Fibroblast of peridontal ligament (primary cell): ENCODE measurements around the gene NAA80.
"Not testable (repeated sequence)": the region's sequence is repeated elsewhere in the genome, so short reads cannot be mapped to it uniquely, and the experiment has no call there.

ENCODE experiments used
- DNase-seq: peaks from one replicate; pipeline ENCODE4 v3.0.0-alpha.2; 2010; ENCODE audit errors: extremely low read depth

The NAA80 gene

GRCh38 chr3:50314342-50314741, 15.1 kb upstream of the NAA80 start:
- DNase-seq = no peak

GRCh38 chr3:50312041-50312440, 12.8 kb upstream of the NAA80 start:
- DNase-seq = not testable (repeated sequence)

GRCh38 chr3:50304601-50305000, 5.4 kb upstream of the NAA80 start:
- DNase-seq = no peak

GRCh38 chr3:50303013-50303815, 4.0 kb upstream of the NAA80 start, which contains the start of gene HYAL1:
TSS of gene HYAL1 (minus strand) at chr3:50303574. CDS start at chr3:50302956, 618 bp downstream.
- no peak for DNase-seq

GRCh38 chr3:50302095-50303012, 3.1 kb upstream of the NAA80 start:
- no peak for DNase-seq

- DNase-seq = no peak
These were observed 1.6 kb upstream of the NAA80 start for GRCh38 chr3:50300681-50301254.

GRCh38 chr3:50299929-50300680, 900 bp upstream of the NAA80 start:
- DNase-seq = peak; percentile 57

GRCh38 chr3:50299638-50299928, 378 bp upstream of the NAA80 start:
- no peak for DNase-seq

- DNase-seq = no peak
These were observed 1.1 kb downstream of the NAA80 start for GRCh38 chr3:50297896-50298725.

- no peak for DNase-seq
These were observed 1.8 kb downstream of the NAA80 start for GRCh38 chr3:50297384-50297775.

GRCh38 chr3:50296721-50297383, 2.4 kb downstream of the NAA80 start:
- no peak for DNase-seq

- no peak for DNase-seq
These were observed 3.4 kb downstream of the NAA80 start for GRCh38 chr3:50295553-50296431.

- DNase-seq = no peak
These were observed 4.5 kb downstream of the NAA80 start for GRCh38 chr3:50294492-50295403.

GRCh38 chr3:50294089-50294488, 5.1 kb downstream of the NAA80 start:
- no peak for DNase-seq

- no peak for DNase-seq
These were observed 6.0 kb downstream of the NAA80 start for GRCh38 chr3:50293079-50293801.

GRCh38 chr3:50292159-50293078, 6.8 kb downstream of the NAA80 start, which contains the start of gene IFRD2:
TSS of gene IFRD2 (minus strand) at chr3:50292429. CDS start at chr3:50292274, 155 bp downstream.
- peak; percentile 95 for DNase-seq
